GM19467 (cell line): ENCODE data around the gene MBP.

Source experiments
- ATAC-seq: cut with Tn5 transposase; IDR thresholded peaks from one replicate; pipeline ENCODE4 v1.9.1; 2021; ENCODE audit warnings: mild to moderate bottlenecking, moderate library complexity; ENCODE audit not compliant: unreplicated experiment

Gene MBP

GRCh38 chr18:77103187-77103850 lies 29.3 kb downstream of the MBP start:
- no peak for ATAC-seq

GRCh38 chr18:77102259-77103040 lies 30.1 kb downstream of the MBP start:
- peak; percentile 68 for ATAC-seq

- ATAC-seq: peak; percentile 31
Measured at GRCh38 chr18:77101410-77102258, 30.9 kb downstream of the MBP start.

GRCh38 chr18:77100751-77101355 lies 31.7 kb downstream of the MBP start:
- no peak for ATAC-seq

- no peak for ATAC-seq
Measured at GRCh38 chr18:77099485-77100370, 32.9 kb downstream of the MBP start.

GRCh38 chr18:77098538-77099174 lies 33.9 kb downstream of the MBP start:
- ATAC-seq: no peak

- ATAC-seq: no peak
Measured at GRCh38 chr18:77098029-77098428, 34.6 kb downstream of the MBP start.

- no peak for ATAC-seq
Measured at GRCh38 chr18:77096936-77097886, 35.4 kb downstream of the MBP start.

GRCh38 chr18:77095391-77096371 lies 36.9 kb downstream of the MBP start:
- ATAC-seq: no peak

GRCh38 chr18:77093586-77093985 lies 39.0 kb downstream of the MBP start:
- no peak for ATAC-seq

GRCh38 chr18:77093067-77093430 lies 39.5 kb downstream of the MBP start:
- ATAC-seq: no peak

- no peak for ATAC-seq
Measured at GRCh38 chr18:77092104-77093066, 40.2 kb downstream of the MBP start.

GRCh38 chr18:77091366-77091765 lies 41.2 kb downstream of the MBP start:
- no peak for ATAC-seq

- no peak for ATAC-seq
Measured at GRCh38 chr18:77090546-77091174, 41.9 kb downstream of the MBP start.

GRCh38 chr18:77089723-77090285 lies 42.8 kb downstream of the MBP start:
- no peak for ATAC-seq
